HepG2 (cell line): ENCODE measurements around the gene RELL1. TPM values are rescaled to one million over a fixed set of nuclear protein-coding genes. Genes with fewer than 3 reads are reported as not detected.
A peak's percentile ranks its signal among the peaks of the same experiment; 100 is the strongest.

Experiments
- BCL6 ChIP-seq: IDR thresholded peaks from 2 replicates; pipeline ENCODE4 v1.6.1; 2016; ENCODE audit warnings: missing genetic modification reagents, missing compliant biosample characterization
- CEBPG ChIP-seq: IDR thresholded peaks from 2 replicates; pipeline ENCODE4 v1.6.1; 2016
- KDM4B ChIP-seq: sonication (generic); formaldehyde crosslinking; IDR thresholded peaks from 2 replicates; pipeline ENCODE4 v1.4.0; 2020; ENCODE audit warnings: missing genetic modification reagents
- KLF16 ChIP-seq, 2 experiments: sonication (generic) in 1 of 2; formaldehyde crosslinking in 1 of 2; IDR thresholded peaks; 2 replicates each; pipeline versions ENCODE4 v1.6.1 to v1.8.0; 2016 to 2023; ENCODE audit warnings: missing genetic modification reagents in 2 of 2, missing compliant biosample characterization in 1 of 2
- MAFF ChIP-seq: IDR thresholded peaks from 2 replicates; pipeline ENCODE4 v1.6.1; 2011; ENCODE audit warnings: low read depth, low read length, improper control_type of control experiment
- RAD21 ChIP-seq: fragments of 450-650 bp; formaldehyde crosslinking; IDR thresholded peaks from 2 replicates; pipeline ENCODE4 v1.5.0; 2020; ENCODE audit warnings: mild to moderate bottlenecking
- RARG ChIP-seq: sonication (generic); formaldehyde crosslinking; IDR thresholded peaks from 2 replicates; pipeline ENCODE4 v1.4.0; 2020; ENCODE audit warnings: low read depth, mild to moderate bottlenecking, missing genetic modification reagents
- RBAK ChIP-seq: sonication (generic); formaldehyde crosslinking; IDR thresholded peaks from 2 replicates; pipeline ENCODE4 v1.5.1; 2020; ENCODE audit warnings: mild to moderate bottlenecking, missing genetic modification reagents
- SOX6 ChIP-seq, 2 experiments: fragments of 450-650 bp in 1 of 2; sonication (generic) in 1 of 2; formaldehyde crosslinking in 1 of 2; IDR thresholded peaks; 2 replicates each; pipeline versions ENCODE4 v1.4.0 to v1.6.1; 2017 to 2020; ENCODE audit warnings: antibody characterized with exemption in 1 of 2, mild to moderate bottlenecking in 1 of 2, missing genetic modification reagents in 1 of 2
- ZFP41 ChIP-seq: sonication (generic); formaldehyde crosslinking; IDR thresholded peaks from 2 replicates; pipeline ENCODE4 v1.4.0; 2020; ENCODE audit warnings: mild to moderate bottlenecking, missing genetic modification reagents, borderline replicate concordance
- ZNF546 ChIP-seq: sonication (generic); formaldehyde crosslinking; conservative IDR thresholded peaks from 2 replicates; pipeline ENCODE4 v1.8.1; 2023; ENCODE audit warnings: mild to moderate bottlenecking, missing genetic modification reagents
- polyA plus RNA-seq, 8 experiments: library from polyadenylated mRNA; depleted of rRNA in 3 of 8; stranded (reverse) in 7 of 8; unstranded in 1 of 8; fragments of >200 nt; fragmentation: Illumina TruSeq in 4 of 8; extraction: Trizol in 4 of 8; gene quantifications; 2 replicates each; pipeline versions ENCODE4 v1.2.1 to v1.2.3, GENCODE V29; 2011 to 2016; ENCODE audit warnings: low read depth in 4 of 8, missing spikeins in 1 of 8, mixed read lengths in 1 of 8; ENCODE audit not compliant: insufficient read depth in 1 of 8
- total RNA-seq, 5 experiments: library from RNA; depleted of rRNA; stranded (reverse); fragments of >200 nt; fragmentation: Illumina TruSeq; extraction: Trizol; gene quantifications; 2 replicates each; pipeline ENCODE4 v1.2.3, GENCODE V29; 2016; ENCODE audit warnings: low read depth in 1 of 5
- TF ChIP-seq, protein P1 (sequence below): sonication (generic); formaldehyde crosslinking; IDR thresholded peaks from 2 replicates; pipeline ENCODE4 v1.4.0; 2020; ENCODE audit warnings: missing genetic modification reagents, borderline replicate concordance
- TF ChIP-seq, protein P2 (sequence below): sonication (generic); formaldehyde crosslinking; IDR thresholded peaks from 2 replicates; pipeline ENCODE4 v1.5.0; 2020; ENCODE audit warnings: mild to moderate bottlenecking, missing genetic modification reagents, moderate library complexity
- TF ChIP-seq, protein P3 (sequence below): IDR thresholded peaks from 2 replicates; pipeline ENCODE4 v1.6.1; 2016; ENCODE audit warnings: low read depth
- TF ChIP-seq, protein P4 (sequence below): sonication (generic); formaldehyde crosslinking; IDR thresholded peaks from 2 replicates; pipeline ENCODE4 v1.4.0; 2020; ENCODE audit warnings: low read depth, mild to moderate bottlenecking, missing genetic modification reagents
- TF ChIP-seq, protein P5 (sequence below): sonication (generic); formaldehyde crosslinking; IDR thresholded peaks from 2 replicates; pipeline ENCODE4 v1.4.0; 2020; ENCODE audit warnings: missing genetic modification reagents, borderline replicate concordance

RELL1 gene
- total and polyA plus RNA-seq, 2 of the 13 experiments (the other 11 are each of a cell fraction or from before 2014, with no cell fraction given): 8.4 to 58.4 TPM

GRCh38 chr4:37682701-37683401 is 3.3 kb downstream of the RELL1 start (continued):
- TF ChIP-seq, protein P1, sequence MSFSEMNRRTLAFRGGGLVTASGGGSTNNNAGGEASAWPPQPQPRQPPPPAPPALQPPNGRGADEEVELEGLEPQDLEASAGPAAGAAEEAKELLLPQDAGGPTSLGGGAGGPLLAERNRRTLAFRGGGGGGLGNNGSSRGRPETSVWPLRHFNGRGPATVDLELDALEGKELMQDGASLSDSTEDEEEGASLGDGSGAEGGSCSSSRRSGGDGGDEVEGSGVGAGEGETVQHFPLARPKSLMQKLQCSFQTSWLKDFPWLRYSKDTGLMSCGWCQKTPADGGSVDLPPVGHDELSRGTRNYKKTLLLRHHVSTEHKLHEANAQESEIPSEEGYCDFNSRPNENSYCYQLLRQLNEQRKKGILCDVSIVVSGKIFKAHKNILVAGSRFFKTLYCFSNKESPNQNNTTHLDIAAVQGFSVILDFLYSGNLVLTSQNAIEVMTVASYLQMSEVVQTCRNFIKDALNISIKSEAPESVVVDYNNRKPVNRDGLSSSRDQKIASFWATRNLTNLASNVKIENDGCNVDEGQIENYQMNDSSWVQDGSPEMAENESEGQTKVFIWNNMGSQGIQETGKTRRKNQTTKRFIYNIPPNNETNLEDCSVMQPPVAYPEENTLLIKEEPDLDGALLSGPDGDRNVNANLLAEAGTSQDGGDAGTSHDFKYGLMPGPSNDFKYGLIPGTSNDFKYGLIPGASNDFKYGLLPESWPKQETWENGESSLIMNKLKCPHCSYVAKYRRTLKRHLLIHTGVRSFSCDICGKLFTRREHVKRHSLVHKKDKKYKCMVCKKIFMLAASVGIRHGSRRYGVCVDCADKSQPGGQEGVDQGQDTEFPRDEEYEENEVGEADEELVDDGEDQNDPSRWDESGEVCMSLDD (CRISPR knock-in tag): 0 out of 2 replicates have a peak, but pooled peaks have one; percentile 60
- TF ChIP-seq BCL6 (CRISPR knock-in tag): peak; percentile 18; the same call in 1 of the 2 replicates
- TF ChIP-seq, protein P2, sequence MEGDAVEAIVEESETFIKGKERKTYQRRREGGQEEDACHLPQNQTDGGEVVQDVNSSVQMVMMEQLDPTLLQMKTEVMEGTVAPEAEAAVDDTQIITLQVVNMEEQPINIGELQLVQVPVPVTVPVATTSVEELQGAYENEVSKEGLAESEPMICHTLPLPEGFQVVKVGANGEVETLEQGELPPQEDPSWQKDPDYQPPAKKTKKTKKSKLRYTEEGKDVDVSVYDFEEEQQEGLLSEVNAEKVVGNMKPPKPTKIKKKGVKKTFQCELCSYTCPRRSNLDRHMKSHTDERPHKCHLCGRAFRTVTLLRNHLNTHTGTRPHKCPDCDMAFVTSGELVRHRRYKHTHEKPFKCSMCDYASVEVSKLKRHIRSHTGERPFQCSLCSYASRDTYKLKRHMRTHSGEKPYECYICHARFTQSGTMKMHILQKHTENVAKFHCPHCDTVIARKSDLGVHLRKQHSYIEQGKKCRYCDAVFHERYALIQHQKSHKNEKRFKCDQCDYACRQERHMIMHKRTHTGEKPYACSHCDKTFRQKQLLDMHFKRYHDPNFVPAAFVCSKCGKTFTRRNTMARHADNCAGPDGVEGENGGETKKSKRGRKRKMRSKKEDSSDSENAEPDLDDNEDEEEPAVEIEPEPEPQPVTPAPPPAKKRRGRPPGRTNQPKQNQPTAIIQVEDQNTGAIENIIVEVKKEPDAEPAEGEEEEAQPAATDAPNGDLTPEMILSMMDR (CRISPR knock-in tag): peak; percentile 70
- no peak for TF ChIP-seq KDM4B (CRISPR knock-in tag)
- TF ChIP-seq RAD21 (CRISPR knock-in tag): peak; percentile 44; the same call in 1 of the 2 replicates
- 0 out of 2 replicates have a peak, but pooled peaks have one; percentile 59 for TF ChIP-seq MAFF
- 0 out of 4 replicates have a peak, but pooled peaks of 1 of the 2 experiments have one; percentile 31 for TF ChIP-seq KLF16 (CRISPR knock-in tag; IDR thresholded peaks at IDR 0.05)
- TF ChIP-seq, protein P3, sequence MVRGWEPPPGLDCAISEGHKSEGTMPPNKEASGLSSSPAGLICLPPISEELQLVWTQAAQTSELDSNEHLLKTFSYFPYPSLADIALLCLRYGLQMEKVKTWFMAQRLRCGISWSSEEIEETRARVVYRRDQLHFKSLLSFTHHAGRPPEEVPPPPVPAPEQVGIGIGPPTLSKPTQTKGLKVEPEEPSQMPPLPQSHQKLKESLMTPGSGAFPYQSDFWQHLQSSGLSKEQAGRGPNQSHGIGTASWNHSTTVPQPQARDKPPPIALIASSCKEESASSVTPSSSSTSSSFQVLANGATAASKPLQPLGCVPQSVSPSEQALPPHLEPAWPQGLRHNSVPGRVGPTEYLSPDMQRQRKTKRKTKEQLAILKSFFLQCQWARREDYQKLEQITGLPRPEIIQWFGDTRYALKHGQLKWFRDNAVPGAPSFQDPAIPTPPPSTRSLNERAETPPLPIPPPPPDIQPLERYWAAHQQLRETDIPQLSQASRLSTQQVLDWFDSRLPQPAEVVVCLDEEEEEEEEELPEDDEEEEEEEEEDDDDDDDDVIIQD: peak; percentile 25; the same call in 1 of the 2 replicates
- no peak for TF ChIP-seq ZNF546 (CRISPR knock-in tag)
- no peak for TF ChIP-seq SOX6 (IDR thresholded peaks at IDR 0.05)
- TF ChIP-seq SOX6 (CRISPR knock-in tag; IDR thresholded peaks at IDR 0.05): peak; percentile 32; the same call in 1 of the 2 replicates
- TF ChIP-seq RARG (CRISPR knock-in tag): no peak
- TF ChIP-seq, protein P4, sequence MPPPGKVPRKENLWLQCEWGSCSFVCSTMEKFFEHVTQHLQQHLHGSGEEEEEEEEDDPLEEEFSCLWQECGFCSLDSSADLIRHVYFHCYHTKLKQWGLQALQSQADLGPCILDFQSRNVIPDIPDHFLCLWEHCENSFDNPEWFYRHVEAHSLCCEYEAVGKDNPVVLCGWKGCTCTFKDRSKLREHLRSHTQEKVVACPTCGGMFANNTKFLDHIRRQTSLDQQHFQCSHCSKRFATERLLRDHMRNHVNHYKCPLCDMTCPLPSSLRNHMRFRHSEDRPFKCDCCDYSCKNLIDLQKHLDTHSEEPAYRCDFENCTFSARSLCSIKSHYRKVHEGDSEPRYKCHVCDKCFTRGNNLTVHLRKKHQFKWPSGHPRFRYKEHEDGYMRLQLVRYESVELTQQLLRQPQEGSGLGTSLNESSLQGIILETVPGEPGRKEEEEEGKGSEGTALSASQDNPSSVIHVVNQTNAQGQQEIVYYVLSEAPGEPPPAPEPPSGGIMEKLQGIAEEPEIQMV: no peak
- TF ChIP-seq, protein P5, sequence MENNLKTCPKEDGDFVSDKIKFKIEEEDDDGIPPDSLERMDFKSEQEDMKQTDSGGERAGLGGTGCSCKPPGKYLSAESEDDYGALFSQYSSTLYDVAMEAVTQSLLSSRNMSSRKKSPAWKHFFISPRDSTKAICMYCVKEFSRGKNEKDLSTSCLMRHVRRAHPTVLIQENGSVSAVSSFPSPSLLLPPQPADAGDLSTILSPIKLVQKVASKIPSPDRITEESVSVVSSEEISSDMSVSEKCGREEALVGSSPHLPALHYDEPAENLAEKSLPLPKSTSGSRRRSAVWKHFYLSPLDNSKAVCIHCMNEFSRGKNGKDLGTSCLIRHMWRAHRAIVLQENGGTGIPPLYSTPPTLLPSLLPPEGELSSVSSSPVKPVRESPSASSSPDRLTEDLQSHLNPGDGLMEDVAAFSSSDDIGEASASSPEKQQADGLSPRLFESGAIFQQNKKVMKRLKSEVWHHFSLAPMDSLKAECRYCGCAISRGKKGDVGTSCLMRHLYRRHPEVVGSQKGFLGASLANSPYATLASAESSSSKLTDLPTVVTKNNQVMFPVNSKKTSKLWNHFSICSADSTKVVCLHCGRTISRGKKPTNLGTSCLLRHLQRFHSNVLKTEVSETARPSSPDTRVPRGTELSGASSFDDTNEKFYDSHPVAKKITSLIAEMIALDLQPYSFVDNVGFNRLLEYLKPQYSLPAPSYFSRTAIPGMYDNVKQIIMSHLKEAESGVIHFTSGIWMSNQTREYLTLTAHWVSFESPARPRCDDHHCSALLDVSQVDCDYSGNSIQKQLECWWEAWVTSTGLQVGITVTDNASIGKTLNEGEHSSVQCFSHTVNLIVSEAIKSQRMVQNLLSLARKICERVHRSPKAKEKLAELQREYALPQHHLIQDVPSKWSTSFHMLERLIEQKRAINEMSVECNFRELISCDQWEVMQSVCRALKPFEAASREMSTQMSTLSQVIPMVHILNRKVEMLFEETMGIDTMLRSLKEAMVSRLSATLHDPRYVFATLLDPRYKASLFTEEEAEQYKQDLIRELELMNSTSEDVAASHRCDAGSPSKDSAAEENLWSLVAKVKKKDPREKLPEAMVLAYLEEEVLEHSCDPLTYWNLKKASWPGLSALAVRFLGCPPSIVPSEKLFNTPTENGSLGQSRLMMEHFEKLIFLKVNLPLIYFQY (CRISPR knock-in tag): 0 out of 2 replicates have a peak, but pooled peaks have one; percentile 39
- no peak for TF ChIP-seq RBAK (CRISPR knock-in tag)
- 0 out of 2 replicates have a peak, but pooled peaks have one; percentile 5 for TF ChIP-seq CEBPG
- TF ChIP-seq ZFP41 (CRISPR knock-in tag): no peak
